IPS-20b (cell line): ENCODE data around the gene ADARB1.
"Not testable (repeated sequence)": the region's sequence is repeated elsewhere in the genome, so short reads cannot be mapped to it uniquely, and the experiment has no call there.

ENCODE experiments used
- H3K27ac ChIP-seq: one replicate; pipeline ENCODE4 v1.5.1; 2013; ENCODE audit warnings: low read length
- H3K27me3 ChIP-seq: 2 replicates; pipeline ENCODE4 v1.6.1; 2013; ENCODE audit warnings: mild to moderate bottlenecking, low read length, inconsistent platforms; ENCODE audit not compliant: insufficient read depth
- H3K36me3 ChIP-seq: 2 replicates; pipeline ENCODE4 v1.6.1; 2013; ENCODE audit warnings: low read depth, mild to moderate bottlenecking, inconsistent platforms, low read length, moderate library complexity; ENCODE audit not compliant: insufficient read depth
- H3K4me1 ChIP-seq: 2 replicates; pipeline ENCODE4 v1.6.1; 2013; ENCODE audit warnings: mild to moderate bottlenecking, control low read depth, inconsistent platforms, low read length, moderate library complexity; ENCODE audit not compliant: insufficient read depth
- H3K4me3 ChIP-seq: 2 replicates; pipeline ENCODE4 v1.5.1; 2013; ENCODE audit warnings: mild to moderate bottlenecking, low read length, inconsistent platforms
- H3K9ac ChIP-seq: 2 replicates; pipeline ENCODE4 v1.6.1; 2013; ENCODE audit warnings: low read depth, mild to moderate bottlenecking, inconsistent platforms, low read length, moderate library complexity
- H3K9me3 ChIP-seq: 2 replicates; pipeline ENCODE4 v1.6.1; 2013; ENCODE audit warnings: mild to moderate bottlenecking, low read depth, low read length, inconsistent platforms; ENCODE audit not compliant: insufficient read depth

The ADARB1 gene

DNA sequence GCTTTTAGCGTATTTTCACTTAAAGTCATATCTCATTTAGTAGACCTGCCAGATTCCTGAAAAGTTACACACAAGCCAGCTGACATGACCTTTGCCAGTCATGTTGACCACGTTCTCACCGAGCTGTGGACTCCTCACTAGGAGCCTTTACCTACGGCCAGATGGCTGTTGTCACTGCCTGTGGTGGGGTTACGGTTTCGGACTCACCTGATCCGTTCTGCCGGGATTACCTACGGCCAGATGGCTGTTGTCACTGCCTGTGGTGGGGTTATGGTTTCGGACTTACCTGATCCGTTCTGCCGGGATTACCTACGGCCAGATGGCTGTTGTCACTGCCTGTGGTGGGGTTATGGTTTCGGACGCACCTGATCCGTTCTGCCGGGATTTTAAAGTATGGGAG is 71.5 kb downstream of the ADARB1 start:
- not testable (repeated sequence) for H3K4me1 ChIP-seq, H3K4me3 ChIP-seq, H3K27ac ChIP-seq, H3K9me3 ChIP-seq, H3K9ac ChIP-seq, H3K27me3 ChIP-seq, H3K36me3 ChIP-seq

DNA sequence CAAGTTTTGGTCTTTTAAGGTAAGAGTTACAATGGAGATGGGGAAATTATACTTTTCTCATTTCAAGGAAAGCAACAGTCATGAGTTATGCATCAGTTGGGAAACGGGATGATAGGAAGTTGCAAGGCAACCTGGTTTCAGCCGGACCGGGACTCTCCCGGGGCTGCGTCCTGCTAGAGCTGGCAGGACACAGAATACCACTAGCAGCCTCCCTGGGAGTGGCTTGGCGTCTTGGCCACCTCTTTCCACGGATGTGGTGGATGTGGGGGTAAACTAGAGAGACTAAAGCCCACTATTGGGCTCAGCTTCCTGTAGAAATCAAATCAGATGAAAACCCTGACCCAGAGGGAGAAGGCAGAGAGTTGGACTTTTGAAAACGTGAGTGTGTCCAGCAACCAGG is 71.9 kb downstream of the ADARB1 start:
- Histone ChIP-seq H3K36me3 (no peaks in the 10 kb centered on the region), H3K9ac (no peak overlapping the region), H3K4me3 (no peak overlapping the region), H3K27me3 (no peaks in the 10 kb centered on the region), H3K4me1 (no peaks in the 10 kb centered on the region), H3K27ac (no peak overlapping the region), H3K9me3 (no peaks in the 10 kb centered on the region)

DNA sequence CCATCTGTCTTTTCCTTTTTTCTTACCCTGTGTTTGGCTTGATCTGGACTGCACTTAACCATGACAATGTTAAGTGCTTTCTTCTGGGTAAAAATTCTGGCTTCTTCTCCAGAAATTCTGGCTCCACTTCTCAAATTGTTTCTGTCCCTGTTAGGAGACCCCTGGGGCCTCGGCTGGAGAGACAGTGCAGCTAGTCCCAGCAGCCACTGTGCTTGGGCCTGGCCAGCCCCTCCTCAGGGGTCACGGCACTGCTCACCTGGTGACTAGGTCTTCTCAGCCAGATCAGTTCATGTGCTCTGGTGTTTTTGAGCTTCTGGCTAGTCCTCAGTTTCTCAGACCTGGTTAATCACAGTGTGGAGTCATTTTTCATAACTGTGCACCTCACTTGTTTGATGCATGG is 72.4 kb downstream of the ADARB1 start:
- Histone ChIP-seq H3K27me3 (no peaks in the 10 kb centered on the region), H3K4me3 (no peak overlapping the region), H3K27ac (no peak overlapping the region), H3K9ac (no peak overlapping the region), H3K36me3 (no peaks in the 10 kb centered on the region), H3K9me3 (no peaks in the 10 kb centered on the region), H3K4me1 (no peaks in the 10 kb centered on the region)

DNA sequence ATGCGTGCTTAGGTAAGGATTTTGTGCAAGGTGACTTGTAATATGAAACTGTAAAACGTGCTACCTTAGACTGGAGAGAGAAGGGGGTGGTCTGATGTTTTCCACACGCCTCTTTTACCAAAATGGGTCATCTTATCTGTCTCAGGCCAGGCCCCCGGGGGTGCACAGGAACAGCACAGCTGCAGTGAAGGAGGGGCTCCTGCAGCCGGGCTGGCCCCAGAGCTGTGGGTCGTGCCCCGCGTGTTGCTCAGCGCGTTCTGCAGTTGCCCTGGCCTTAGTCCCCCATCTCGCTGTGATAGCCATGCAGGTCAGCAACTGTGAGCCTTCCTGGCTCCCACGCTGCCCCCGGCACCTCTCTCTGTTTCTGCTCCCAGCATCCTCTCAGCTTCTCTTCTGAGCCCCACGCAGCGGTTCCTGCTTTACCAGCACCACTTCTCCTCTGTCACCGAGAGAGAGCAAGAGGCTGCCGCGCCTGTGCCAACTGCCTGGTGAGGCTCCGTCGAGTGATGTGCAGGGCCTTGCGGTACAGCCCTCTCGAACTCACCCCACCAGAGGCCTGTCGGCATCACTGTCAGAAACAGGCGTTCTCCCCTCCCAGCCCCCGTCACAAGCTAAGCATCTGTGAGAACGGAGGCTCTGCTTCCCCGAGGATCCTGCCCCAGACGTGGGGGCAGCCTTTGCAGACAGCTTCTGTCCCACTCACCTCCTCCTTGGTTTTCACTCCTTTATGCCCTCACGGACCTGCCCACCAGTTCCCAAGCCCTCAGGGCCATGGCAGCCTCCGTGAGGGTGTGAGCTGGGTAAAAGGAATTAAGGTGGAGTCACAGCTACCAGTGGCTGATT is 73.3 kb downstream of the ADARB1 start:
- no peaks in the 10 kb centered on the region for H3K36me3 ChIP-seq
- no peak overlapping the region for H3K4me3 ChIP-seq
- no peak overlapping the region for H3K9ac ChIP-seq
- no peaks in the 10 kb centered on the region for H3K27me3 ChIP-seq
- H3K27ac ChIP-seq, result no peak overlapping the region
- no peaks in the 10 kb centered on the region for H3K4me1 ChIP-seq
- no peaks in the 10 kb centered on the region for H3K9me3 ChIP-seq

DNA sequence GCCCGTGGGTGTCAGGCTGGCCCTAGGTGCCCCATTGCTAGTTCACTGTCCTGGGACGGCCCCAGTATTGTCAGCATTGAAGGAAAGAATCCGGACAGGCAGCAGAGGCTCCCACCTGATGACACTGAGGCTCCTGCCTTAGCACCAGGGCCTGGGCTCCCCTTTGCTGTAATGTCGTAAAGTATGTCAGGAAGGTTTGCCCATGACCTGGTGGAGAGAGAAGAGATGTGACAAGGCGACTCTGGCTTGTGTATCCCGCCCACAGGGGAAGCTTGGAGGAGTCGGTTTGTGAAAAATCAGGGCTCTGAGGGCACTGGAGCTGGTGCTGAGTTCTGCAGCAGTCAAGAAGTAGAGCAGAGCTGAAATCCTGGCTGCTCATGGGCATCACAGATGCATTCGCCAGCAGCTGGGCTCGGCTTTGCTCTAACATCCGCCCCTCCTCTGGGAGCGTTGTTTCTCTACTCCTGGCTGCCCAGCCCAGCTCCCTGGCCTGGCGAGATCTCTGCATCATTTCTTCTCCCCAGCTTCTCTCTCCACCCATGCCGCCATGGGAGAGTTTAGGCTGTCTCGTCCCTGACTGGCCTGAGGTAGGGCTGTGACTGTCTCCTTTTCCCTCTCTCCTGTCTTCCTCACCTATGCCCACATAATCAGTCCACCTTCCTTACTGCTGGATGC is 74.1 kb downstream of the ADARB1 start:
- no peaks in the 10 kb centered on the region for H3K36me3 ChIP-seq
- no peaks in the 10 kb centered on the region for H3K4me1 ChIP-seq
- H3K27me3 ChIP-seq, result no peaks in the 10 kb centered on the region
- H3K27ac ChIP-seq, result no peak overlapping the region
- H3K9me3 ChIP-seq, result no peaks in the 10 kb centered on the region
- H3K9ac ChIP-seq, result no peak overlapping the region
- no peak overlapping the region for H3K4me3 ChIP-seq

DNA sequence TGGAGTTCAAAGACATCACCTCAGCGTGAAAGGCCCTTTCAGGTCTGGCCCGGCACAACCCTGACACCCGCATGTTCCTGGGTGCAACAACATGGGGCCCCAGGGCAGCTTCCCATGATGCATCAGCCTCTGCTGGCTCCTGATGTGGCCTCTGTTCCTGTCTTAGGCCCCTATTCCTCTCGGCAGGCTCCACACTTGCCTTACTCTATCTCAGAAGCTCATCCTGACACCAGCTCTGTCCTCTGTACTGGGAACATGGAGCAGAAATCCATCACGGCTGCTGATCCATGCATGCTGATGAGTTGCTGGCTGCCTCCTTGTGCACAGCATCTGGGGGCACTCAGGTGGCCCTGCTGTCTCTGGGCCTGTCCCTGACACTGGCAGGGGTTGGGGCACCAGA is 74.6 kb downstream of the ADARB1 start:
- no peak overlapping the region for H3K27ac ChIP-seq
- no peak overlapping the region for H3K9ac ChIP-seq
- H3K9me3 ChIP-seq, result no peaks in the 10 kb centered on the region
- H3K36me3 ChIP-seq, result no peaks in the 10 kb centered on the region
- H3K4me1 ChIP-seq, result no peaks in the 10 kb centered on the region
- no peak overlapping the region for H3K4me3 ChIP-seq
- H3K27me3 ChIP-seq, result no peaks in the 10 kb centered on the region

DNA sequence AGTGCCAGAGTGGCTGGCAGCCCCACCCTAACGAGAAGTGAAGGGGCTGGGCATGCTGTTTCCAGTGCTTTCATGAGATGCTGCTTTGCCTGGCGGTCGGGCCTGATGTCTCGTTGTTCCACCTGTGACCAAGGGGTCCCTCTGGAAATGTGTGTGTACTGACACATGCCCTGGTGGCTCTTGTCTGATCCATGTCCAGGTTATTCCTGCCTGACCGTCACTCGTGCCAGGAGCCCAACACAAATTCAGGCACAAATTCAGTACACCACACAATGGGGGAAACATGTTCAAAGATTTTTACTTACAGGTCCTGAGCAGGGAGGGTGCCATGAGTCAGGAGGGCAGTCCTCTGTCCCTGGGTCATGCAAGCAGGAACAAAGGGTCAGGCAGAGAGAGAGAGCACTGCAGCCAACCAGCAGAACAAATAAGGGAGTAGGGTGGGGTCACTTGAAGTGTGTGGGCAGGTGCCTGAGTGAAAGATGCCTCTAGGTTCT is 76.3 kb downstream of the ADARB1 start:
- no peaks in the 10 kb centered on the region for H3K9me3 ChIP-seq
- H3K36me3 ChIP-seq, result no peaks in the 10 kb centered on the region
- H3K4me3 ChIP-seq, result no peak overlapping the region
- H3K4me1 ChIP-seq, result no peaks in the 10 kb centered on the region
- H3K27ac ChIP-seq, result no peak overlapping the region
- H3K27me3 ChIP-seq, result no peaks in the 10 kb centered on the region
- H3K9ac ChIP-seq, result no peak overlapping the region

DNA sequence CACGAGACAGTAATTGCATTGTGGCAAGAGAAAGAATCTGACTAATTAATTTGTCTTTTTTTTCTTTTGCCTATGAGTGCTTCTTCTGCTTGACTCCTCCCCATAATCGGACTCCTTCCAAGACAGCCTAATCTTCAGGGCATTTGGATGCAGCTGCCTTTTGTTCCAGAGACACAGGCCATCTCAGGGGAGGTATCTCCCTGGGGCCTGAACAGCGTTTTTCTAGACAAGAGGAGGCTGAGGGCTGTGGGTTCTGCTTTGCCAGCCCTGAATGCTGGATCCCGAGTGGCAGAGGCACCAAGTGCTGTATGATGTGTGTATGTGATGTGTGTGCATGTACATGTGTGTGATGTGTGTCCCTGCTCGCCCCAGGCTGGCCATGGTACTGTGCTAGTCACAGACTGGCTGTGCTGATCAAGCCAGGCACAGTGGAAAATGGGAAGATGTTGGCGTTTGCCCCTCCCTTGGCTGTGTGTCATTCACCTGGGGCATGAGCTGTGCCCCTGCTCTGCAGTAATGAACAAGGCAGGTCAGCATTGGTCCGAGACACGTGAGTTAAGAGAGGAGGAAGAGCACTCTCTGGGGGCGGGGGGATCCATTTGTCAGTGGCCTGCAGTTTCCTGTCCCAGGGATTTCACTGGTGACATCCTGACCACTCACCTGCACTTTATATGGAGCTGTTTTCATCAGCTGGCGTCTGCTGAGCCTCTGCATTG is 77.2 kb downstream of the ADARB1 start:
- H3K27me3 ChIP-seq, result no peaks in the 10 kb centered on the region
- H3K36me3 ChIP-seq, result no peaks in the 10 kb centered on the region
- H3K27ac ChIP-seq, result no peak overlapping the region
- H3K9me3 ChIP-seq, result no peaks in the 10 kb centered on the region
- H3K9ac ChIP-seq, result no peak overlapping the region; the same call in 1 of the 2 replicates
- no peaks in the 10 kb centered on the region for H3K4me1 ChIP-seq
- H3K4me3 ChIP-seq, result no peak overlapping the region

DNA sequence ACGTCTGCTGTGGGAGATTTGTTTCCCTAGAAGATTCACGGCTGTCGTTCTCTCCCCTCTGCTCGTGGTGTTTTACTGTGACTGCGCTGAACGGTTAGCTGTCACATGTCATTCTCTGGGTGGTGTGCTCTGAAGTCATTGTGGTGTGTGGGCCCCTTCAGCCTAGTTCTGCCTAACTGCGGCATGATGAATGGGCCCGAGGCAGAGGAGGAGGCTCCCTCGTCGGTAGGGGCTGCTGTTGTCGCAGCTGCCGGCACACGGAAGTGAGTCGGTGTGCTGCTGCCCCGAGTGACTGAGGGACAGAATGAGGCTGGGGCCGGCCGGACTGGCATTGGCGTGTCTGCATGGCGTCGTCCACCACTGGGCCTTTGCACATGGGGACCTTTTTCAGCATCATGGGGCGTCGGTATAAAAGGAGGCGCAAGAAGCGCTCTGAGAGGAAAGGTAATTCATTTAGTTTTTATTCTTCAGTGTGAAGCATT is 77.9 kb downstream of the ADARB1 start:
- H3K4me1 ChIP-seq, result no peaks in the 10 kb centered on the region
- H3K9ac ChIP-seq, result no peak overlapping the region
- no peak overlapping the region for H3K27ac ChIP-seq
- H3K36me3 ChIP-seq, result no peaks in the 10 kb centered on the region
- H3K9me3 ChIP-seq, result no peaks in the 10 kb centered on the region
- no peaks in the 10 kb centered on the region for H3K27me3 ChIP-seq
- no peak overlapping the region for H3K4me3 ChIP-seq

DNA sequence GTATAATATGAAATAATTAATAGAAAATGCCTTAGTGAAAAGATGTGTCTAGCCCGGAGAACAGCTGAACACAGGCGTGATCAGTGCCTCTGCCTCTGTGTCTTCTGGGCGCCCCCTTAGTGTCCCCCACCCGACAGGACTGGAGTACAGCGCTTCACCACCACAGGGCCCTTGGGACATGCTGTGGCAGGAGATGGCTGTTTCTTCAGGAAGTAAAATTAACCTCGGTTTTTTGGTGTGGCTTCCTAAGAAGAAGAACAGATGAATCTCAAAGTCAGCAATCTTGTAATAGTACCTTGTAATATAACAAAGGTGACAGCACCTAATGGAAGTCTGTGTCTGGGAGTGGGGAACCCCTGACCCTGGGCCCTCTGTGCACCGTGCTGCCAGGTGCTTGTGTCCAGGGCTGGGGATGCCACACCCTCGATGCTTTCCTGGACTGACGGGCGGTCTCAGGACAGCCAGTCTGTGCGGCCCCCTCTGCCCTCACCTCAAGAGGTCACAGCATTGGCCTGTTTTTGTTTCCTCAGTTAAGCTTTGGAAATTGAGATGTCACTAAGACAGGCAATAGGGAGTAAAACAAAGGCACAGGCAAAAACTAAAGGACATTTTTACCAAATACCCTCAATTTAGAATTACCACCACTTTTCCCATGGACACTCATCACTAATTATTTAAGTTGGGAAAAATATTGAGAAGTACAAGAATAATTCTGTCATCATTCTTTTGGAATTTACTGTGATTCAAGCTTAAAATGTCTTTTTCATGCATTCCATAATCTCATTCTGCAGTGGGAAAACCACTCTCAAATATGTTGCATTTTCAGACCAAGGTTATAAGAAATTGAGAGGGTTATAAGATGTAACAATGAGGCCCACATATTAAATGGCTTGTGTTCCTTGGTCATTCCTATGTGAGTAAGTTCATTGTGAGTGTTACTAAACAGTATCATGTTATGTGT is 79.3 kb downstream of the ADARB1 start:
- Histone ChIP-seq H3K4me3 (no peak overlapping the region), H3K4me1 (no peaks in the 10 kb centered on the region), H3K27me3 (no peaks in the 10 kb centered on the region), H3K27ac (no peak overlapping the region), H3K9ac (no peak overlapping the region), H3K9me3 (no peaks in the 10 kb centered on the region), H3K36me3 (no peaks in the 10 kb centered on the region)
